Testis (tissue), 3 donors: Measurements from ENCODE around the gene CDH13. TPM values are rescaled to one million over a fixed set of nuclear protein-coding genes. Genes with fewer than 3 reads are reported as not detected.

Experiments
- DNase-seq: peaks from one replicate; pipeline ENCODE4 v3.0.0-alpha.2; 2019
- H3K27ac ChIP-seq, 2 donors: fragments of 200-600 bp; sonication (generic); one replicate each; pipeline ENCODE4 v1.5.1; 2019
- H3K27me3 ChIP-seq: fragments of 200-600 bp; sonication (generic); one replicate; pipeline ENCODE4 v1.5.1; 2019
- H3K36me3 ChIP-seq: fragments of 200-600 bp; sonication (generic); one replicate; pipeline ENCODE4 v1.5.1; 2017; ENCODE audit warnings: low read depth; ENCODE audit errors: missing control alignments
- H3K4me1 ChIP-seq: fragments of 200-600 bp; sonication (generic); one replicate; pipeline ENCODE4 v1.5.1; 2019
- H3K4me3 ChIP-seq, 2 donors: fragments of 200-600 bp; sonication (generic); one replicate each; pipeline ENCODE4 v1.5.1; 2017 to 2019
- H3K9me3 ChIP-seq: fragments of 200-600 bp; sonication (generic); one replicate; pipeline ENCODE4 v1.5.1; 2017
- CTCF ChIP-seq, 3 experiments: fragments of 450-650 bp in 2 of 3; fragments of 200-600 bp in 1 of 3; sonication (generic) in 1 of 3; IDR thresholded peaks; one replicate each; pipeline ENCODE4 v1.5.1; 2016 to 2019; ENCODE audit warnings: antibody characterized with exemption in 3 of 3, mild to moderate bottlenecking in 2 of 3, moderate library complexity in 1 of 3
- POLR2A ChIP-seq: fragments of 450-650 bp; IDR thresholded peaks from one replicate; pipeline ENCODE4 v1.6.1; 2017; ENCODE audit warnings: antibody characterized with exemption, mild to moderate bottlenecking, moderate library complexity
- WGBS, 2 donors: methylation state at CpG; one replicate each; pipeline ENCODE4 v1.1.5; 2018; 5-methylcytosine and 5-hydroxymethylcytosine counted together
- intact Hi-C: fragments of 100-400 bp; cut with DNase I; formaldehyde crosslinking; loops from one replicate; pipeline ENCODE4 v1.15.1; 2023; ENCODE audit warnings: low total_unique reads
- polyA plus RNA-seq: library from polyadenylated mRNA; stranded (reverse); fragments of 350-450 nt; fragmentation: Illumina TruSeq; extraction: RNeasy Lipid Tissue Mini Kit (QIAGEN cat#74804); gene quantifications from one replicate; pipeline ENCODE4 v1.2.3, GENCODE V29; 2014; ENCODE audit warnings: low read depth, low replicate concordance; ENCODE audit not compliant: insufficient read depth
- total RNA-seq, 2 donors: library from RNA; depleted of rRNA; stranded (reverse); fragments of >200 nt; gene quantifications; one replicate each; pipeline ENCODE4 v1.2.3, GENCODE V29; 2016

The CDH13 gene
- total and polyA plus RNA-seq, 3 donors from 2014 or later = 1.2 to 11.1 (median 2.0) TPM

GRCh38 chr16:82655720-82656490 is 29.1 kb downstream of the CDH13 start:
- no peaks in the 10 kb centered on the region for H3K9me3 ChIP-seq
- TF ChIP-seq POLR2A = no peak
- TF ChIP-seq CTCF (IDR thresholded peaks at IDR 0.05) = no peak
- DNase-seq = no peak
- no peaks in the 10 kb centered on the region for H3K4me1 ChIP-seq
- intact Hi-C loops = no loop called here
- H3K27me3 ChIP-seq = no peaks in the 10 kb centered on the region
- WGBS, 2 donors = 69 to 75% methylated on average over 5 of the region's 5 CpGs
- H3K36me3 ChIP-seq = no peaks in the 10 kb centered on the region
- H3K27ac ChIP-seq = no peak overlapping the region
- no peak overlapping the region for H3K4me3 ChIP-seq

GRCh38 chr16:82657239-82657638 is 30.5 kb downstream of the CDH13 start:
- intact Hi-C loops = no loop called here
- H3K36me3 ChIP-seq = no peaks in the 10 kb centered on the region
- no peak overlapping the region for H3K27ac ChIP-seq
- H3K4me3 ChIP-seq = no peak overlapping the region
- H3K27me3 ChIP-seq = no peaks in the 10 kb centered on the region
- no peaks in the 10 kb centered on the region for H3K4me1 ChIP-seq
- H3K9me3 ChIP-seq = no peaks in the 10 kb centered on the region
- TF ChIP-seq CTCF (IDR thresholded peaks at IDR 0.05) = no peak
- TF ChIP-seq POLR2A = no peak
- no peak for DNase-seq
- 60 to 79% methylated on average over 2 of the region's 2 CpGs for WGBS, 2 donors

GRCh38 chr16:82657786-82658185 is 31.0 kb downstream of the CDH13 start:
- DNase-seq = no peak
- Histone ChIP-seq H3K4me1 (no peaks in the 10 kb centered on the region), H3K27ac (no peak overlapping the region), H3K36me3 (no peaks in the 10 kb centered on the region), H3K4me3 (no peak overlapping the region), H3K27me3 (no peaks in the 10 kb centered on the region), H3K9me3 (no peaks in the 10 kb centered on the region)
- 33 to 40% methylated on average over 1 of the region's 1 CpG for WGBS, 2 donors
- TF ChIP-seq POLR2A (no peak), CTCF (IDR thresholded peaks at IDR 0.05) (no peak)
- intact Hi-C loops = no loop called here

- no peaks in the 10 kb centered on the region for H3K4me1 ChIP-seq
- intact Hi-C loops = no loop called here
- no peaks in the 10 kb centered on the region for H3K27me3 ChIP-seq
- 84 to 88% methylated on average over 2 of the region's 2 CpGs for WGBS, 2 donors
- no peaks in the 10 kb centered on the region for H3K36me3 ChIP-seq
- no peak overlapping the region for H3K27ac ChIP-seq
- no peaks in the 10 kb centered on the region for H3K9me3 ChIP-seq
- TF ChIP-seq POLR2A (no peak), CTCF (IDR thresholded peaks at IDR 0.05) (no peak)
- H3K4me3 ChIP-seq = no peak overlapping the region
- no peak for DNase-seq
Observed at GRCh38 chr16:82658796-82659195, 32.0 kb downstream of the CDH13 start.
